IPS-NIHi11 (cell line): ENCODE measurements around the gene PLSCR5.

Experiments
- DNase-seq: peaks from one replicate; pipeline ENCODE4 v3.0.0; 2012; ENCODE audit warnings: mixed read lengths, low spot score

PLSCR5 gene

DNA sequence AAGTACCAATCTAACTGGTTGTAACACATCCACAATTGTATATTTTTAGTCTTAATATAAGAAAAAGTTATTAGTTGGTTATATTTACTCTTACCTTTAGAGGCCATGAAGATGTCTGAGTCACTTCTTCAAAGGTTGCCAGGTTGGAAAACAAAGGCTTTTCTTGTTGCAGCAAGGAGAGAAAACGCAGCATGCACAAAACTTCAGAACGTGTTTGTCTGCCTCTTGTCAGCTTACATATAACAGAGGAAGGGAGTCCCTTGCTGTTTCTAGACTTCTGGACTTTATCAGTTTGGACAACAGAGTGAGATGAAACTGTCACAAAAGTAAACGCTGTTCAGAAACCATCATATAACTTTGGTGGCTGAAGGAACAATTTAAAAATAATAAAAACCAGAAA is at the start of gene PLSCR5:
PLSCR5 (minus strand) TSS at position 241 of the 400 bp plus-strand sequence; CDS start at position 107, 134 bp downstream.
- no peak for DNase-seq

DNA sequence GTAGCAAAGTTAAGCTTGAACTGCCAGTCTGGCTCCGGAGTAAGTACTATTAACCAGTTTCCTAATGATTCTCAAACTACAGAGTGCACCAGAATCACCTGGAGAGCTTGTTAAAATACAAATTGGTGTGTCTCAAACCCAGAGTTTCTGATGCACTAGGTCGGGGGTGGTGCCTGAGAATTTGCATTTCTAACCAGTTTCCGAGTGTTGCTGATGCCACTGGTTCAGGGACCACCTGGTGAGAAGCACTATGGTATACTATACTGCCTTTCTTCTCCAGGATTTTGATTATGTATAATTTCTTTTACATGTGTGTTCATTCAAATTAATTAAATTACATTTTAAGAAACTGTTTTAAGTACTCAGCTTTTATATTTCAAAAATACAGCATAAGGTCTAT is 48.8 kb upstream of the PLSCR5 start:
- DNase-seq: no peak

DNA sequence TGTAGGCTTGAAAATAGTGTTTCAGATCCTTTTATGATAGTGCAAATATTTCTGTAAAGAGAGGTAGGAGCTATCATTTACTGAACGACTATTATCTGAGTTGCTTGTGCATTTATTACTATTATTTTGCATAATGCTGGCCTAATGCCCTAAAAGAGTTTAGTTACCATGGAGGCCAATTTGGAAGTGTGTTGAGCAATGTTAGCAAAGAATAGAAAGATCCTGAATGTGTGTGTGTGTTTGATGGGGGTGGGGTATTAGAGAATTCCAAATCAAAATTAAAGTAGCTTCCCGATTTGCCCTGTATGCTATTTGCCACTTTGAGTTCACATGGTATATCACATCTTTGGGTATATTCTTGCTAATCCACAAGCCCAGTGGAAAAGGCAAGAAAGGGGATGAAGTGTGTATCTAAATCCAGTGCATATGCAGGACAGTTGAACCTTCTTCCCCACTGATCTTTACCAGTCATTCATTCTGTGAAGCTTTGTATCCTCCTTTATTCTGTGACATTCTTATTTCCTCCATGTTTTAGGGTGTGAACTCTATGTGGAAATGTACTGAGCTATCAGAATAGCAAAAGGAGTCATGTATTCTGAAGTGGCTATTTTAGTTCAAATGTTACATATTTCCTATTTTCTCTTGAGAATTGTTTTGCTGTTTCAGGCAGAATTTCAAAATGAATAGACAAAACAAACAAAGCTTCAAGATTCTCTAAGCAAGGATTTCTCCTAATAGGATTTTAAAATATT is 45.7 kb upstream of the PLSCR5 start:
- no peak for DNase-seq

DNA sequence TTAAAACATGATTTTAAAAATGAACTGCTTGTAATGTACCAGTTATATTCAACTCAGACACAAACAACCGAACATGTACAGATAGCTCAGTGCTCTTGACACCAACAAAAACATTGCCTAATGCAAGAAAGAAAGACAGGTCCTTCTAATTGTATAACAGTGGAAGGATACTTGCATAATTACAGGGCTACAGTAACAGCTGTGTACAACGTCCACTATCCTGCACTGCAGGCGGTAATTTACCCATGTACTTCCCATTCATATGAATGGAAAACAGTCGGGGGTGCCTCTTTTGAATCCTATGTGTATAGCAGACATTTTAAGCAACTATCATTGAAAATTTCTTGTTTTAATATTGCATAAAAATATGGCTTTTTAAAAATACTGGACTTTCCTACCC is 41.1 kb upstream of the PLSCR5 start:
- no peak for DNase-seq

GRCh38 chr3:146640955-146641867 is 36.1 kb upstream of the PLSCR5 start:
- DNase-seq: peak; percentile 41

GRCh38 chr3:146640361-146640760 is 35.2 kb upstream of the PLSCR5 start:
- DNase-seq: no peak

DNA sequence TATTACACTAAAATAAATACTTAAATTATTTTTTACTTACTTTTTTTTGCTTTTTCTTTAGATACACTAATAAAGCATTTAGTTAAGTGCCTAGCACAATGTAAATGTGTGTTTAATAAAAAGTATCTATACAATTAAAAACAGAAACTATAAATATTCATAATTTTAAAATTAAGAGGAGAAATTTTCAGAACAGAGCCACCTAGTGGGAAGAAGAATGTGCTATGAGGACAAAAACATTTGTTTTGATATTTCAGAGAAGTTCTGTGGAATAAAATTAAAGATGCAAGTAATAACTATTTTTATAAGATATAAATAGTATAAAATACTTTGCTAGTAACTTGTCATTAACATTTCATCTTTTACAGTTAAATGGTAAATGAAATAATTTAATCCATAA is 33.6 kb upstream of the PLSCR5 start:
- no peak for DNase-seq

GRCh38 chr3:146637871-146638270 is 32.7 kb upstream of the PLSCR5 start:
- DNase-seq: no peak

- no peak for DNase-seq
Observed at GRCh38 chr3:146636881-146637280, 31.7 kb upstream of the PLSCR5 start.

- DNase-seq: no peak
Observed at GRCh38 chr3:146634346-146634745, 29.2 kb upstream of the PLSCR5 start.

GRCh38 chr3:146628671-146629070 is 23.5 kb upstream of the PLSCR5 start:
- no peak for DNase-seq

DNA sequence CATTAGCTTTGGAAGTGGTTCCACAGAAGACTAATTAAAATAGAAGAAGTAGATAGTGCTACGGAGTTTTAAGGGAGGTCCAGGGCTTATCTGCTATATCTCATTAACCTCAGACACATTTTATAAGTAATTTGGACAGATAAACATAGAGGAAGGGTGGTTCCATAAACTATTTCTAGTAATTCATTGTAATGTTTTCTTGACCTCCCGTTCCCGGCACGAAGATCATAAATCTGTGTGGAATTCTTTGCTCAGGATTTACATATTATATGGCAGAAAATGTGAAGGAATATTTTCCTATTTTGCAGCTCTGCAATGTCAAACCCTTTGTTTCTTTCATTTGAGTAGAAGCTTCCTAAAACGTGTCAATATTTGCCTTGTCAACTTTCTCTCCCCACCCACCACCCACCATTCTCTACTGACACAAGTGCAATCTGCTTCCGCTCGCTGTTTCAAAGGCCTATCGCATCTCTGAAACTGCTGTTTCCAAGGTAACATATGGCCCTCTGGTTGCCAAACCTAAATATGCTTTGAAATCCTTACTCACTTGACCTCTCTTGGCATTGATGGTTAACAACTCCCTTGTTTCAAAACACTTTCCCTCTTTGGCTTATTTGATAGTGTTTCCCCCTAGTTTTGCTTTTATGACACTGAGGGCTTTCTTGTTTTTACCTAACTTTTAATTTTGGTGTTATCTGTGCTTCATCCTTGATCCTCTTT is 21.4 kb upstream of the PLSCR5 start:
- no peak for DNase-seq

DNA sequence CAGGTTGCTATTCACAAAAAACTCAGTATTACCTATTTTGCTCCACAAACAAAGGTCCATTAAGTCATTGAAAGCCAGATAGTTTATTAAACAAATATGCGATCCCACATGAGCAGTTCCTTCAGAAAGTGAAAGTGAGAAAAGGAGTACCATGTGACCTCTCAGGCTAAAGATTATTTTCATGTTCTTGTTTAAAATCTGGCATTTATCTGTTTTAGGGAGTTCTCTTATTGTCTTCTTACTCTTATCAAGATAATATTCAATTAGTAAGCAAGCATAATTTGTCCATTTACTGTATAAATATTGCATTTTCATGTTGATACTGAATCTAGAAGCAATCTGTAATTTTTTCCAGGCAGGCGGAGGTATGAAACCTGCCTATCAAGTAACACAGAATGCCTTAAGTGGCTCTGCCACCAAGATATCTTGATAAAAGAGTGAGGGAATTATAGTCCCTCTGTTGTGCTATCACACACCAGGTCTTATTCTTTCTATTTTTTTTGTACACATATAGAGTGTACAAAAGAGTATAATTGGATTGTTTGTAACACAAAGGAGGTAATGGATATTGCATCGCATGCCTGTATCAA is 20.1 kb upstream of the PLSCR5 start:
- no peak for DNase-seq

DNA sequence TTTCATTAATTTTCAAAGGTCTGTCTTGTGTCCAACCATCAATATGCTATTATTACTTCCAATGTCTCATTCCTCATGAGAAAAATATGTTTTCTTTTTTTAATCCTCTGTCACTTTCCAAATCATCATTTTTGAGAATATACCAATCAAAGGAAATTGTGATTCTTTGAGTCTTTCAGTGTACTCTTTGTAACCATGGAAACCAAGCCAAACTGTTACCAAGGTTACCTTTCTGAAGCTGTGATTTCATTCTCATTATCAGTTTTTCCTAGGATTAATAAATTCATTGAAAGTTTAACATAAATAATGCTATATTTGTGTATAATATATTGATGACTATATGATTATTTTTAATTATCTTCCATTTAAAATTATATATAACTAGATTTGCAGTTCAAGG is 16.6 kb upstream of the PLSCR5 start:
- no peak for DNase-seq

DNA sequence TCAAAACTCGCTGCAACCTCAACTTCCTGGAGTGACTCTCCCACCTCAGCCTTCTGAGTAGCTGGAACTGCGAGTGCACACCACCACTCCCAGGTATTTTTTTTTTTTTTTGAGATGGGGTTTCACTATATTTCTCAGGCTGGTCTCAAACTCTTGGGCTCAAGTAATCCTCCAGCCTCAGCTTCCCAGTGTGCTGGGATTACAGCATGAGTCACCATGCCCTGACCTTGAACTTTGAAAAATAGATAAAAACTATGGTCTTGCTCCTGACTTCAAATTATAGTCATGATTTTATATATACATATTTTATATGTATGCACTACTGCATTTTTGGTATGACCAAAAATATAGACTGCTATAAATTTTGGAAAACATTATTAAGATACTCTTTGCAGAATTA is 6.9 kb upstream of the PLSCR5 start:
- DNase-seq: no peak

GRCh38 chr3:146611096-146611495 is 6.0 kb upstream of the PLSCR5 start:
- no peak for DNase-seq

- no peak for DNase-seq
Observed at GRCh38 chr3:146598535-146598934, 6.6 kb downstream of the PLSCR5 start.

GRCh38 chr3:146594843-146595482 is 10.2 kb downstream of the PLSCR5 start:
- DNase-seq: no peak

DNA sequence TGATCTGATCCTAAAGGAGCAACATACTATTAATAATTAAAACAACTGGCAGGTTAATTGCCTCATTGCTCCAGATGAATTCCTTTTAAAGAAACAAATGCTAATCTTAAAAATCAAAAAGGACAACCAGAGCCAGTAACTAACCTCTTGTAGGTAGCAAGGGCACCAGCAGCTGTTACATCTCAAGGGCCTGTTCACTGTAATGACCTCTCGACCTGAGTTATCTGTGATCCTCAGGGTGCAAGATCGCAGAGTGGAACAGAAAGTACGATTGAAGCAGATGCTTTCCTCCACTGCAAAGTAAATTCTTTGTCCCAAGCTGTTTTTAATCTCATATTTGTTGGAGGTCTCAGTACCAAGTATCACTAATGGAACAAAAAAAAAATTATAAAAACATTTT is 11.4 kb downstream of the PLSCR5 start:
- DNase-seq: no peak

GRCh38 chr3:146590521-146590920 is 14.6 kb downstream of the PLSCR5 start:
- no peak for DNase-seq

DNA sequence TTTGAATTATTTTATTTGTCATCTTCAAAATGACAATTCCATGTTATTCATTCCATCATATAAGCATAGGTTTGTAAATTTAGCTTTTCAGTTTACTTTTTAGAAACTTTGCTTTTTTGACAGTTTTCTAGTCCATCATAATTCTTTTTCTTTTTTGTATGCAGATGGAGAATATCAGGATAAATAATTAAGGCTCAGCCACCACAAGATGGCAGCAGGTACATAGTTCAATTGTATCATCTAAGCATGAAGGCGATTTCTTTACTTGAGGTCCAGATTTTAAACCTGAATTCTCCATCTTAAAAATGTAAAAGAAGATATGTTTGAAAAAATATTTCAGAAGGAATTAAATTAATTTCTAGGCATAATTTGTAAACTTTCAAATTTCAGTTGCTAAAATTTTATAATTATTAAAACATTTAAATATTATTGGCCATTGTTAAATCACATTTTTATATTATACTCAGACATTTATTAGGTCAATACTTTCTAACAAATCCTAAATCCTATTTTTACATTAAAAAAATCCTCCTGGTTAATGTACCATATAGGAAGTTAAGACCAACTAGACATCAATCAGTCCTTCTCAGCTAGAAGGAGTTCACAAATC is 15.1 kb downstream of the PLSCR5 start:
- peak; percentile 27 for DNase-seq
